ENCODE data around the gene TRABD. TPM values are rescaled to one million over a fixed set of nuclear protein-coding genes. Genes with fewer than 3 reads are reported as not detected.

Gene TRABD
- polyA plus RNA-seq, 4 donors, result 43.3 to 84.6 (median 66.9) TPM

DNA sequence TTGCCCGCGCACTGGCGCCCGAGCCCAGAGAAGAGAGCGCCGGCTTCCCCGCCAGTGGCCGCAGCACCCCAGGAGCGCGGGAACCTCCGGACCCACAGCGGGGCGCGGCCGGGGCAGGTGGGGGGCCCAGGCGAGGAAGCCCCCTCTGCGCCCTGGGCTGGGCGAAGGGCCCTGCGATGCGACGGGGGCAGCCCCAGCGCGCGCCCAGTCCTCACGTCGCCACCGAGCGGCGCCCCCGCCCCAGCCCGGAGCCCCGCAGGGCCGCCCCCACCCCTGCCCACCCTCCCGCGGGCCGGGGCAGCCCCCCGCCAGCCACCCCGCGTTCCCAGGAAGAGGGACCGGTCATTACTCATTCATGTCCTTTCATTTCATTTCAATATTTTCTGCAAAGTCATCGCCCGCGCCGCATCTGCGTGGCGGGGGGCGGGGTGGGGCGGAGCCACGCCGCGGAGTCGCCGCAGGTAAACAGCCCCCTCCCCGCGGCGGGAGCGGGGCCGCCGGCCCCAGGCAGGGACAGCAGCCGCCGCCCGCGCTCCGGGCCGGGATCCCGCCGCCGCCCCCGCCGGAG lies 15.9 kb upstream of the TRABD start:
- H3K36me3 ChIP-seq (ENCODE audit: control insufficient read depth in 3 of 3, insufficient read depth in 2 of 3, low read depth in 1 of 3, low read length in 3 of 3), result no peaks in the 10 kb centered on the region
- peaks cover 0 to 23% (median 5%) of the 10 kb centered on the region in 3 donors for H3K27me3 ChIP-seq (ENCODE audit: control insufficient read depth in 3 of 3, insufficient read depth in 3 of 3, low read length in 3 of 3)
- FAIRE-seq (no peak), DNase-seq (peak in 1 of 2 donors; percentile 45)
- 0 to 1% (median 1%) methylated on average over 13 to 70 of the region's 70 CpGs for WGBS, 3 donors
- peak overlapping the region in 2 of 3 donors; percentile 8 to 55 for H3K4me3 ChIP-seq (ENCODE audit: low read depth in 1 of 3, low read length in 3 of 3)
- no peak overlapping the region for H3K27ac ChIP-seq (ENCODE audit: low read depth in 1 of 3, low read length in 2 of 3)
- H3K9me3 ChIP-seq (ENCODE audit: control insufficient read depth in 2 of 2, insufficient read depth in 1 of 2, low read depth in 1 of 2, low read length in 1 of 2), result no peaks in the 10 kb centered on the region
- H3K4me1 ChIP-seq (ENCODE audit: control insufficient read depth in 3 of 3, insufficient read depth in 2 of 3, low read depth in 1 of 3, low read length in 2 of 3), result peaks cover 0 to 9% (median 0%) of the 10 kb centered on the region in 3 donors

DNA sequence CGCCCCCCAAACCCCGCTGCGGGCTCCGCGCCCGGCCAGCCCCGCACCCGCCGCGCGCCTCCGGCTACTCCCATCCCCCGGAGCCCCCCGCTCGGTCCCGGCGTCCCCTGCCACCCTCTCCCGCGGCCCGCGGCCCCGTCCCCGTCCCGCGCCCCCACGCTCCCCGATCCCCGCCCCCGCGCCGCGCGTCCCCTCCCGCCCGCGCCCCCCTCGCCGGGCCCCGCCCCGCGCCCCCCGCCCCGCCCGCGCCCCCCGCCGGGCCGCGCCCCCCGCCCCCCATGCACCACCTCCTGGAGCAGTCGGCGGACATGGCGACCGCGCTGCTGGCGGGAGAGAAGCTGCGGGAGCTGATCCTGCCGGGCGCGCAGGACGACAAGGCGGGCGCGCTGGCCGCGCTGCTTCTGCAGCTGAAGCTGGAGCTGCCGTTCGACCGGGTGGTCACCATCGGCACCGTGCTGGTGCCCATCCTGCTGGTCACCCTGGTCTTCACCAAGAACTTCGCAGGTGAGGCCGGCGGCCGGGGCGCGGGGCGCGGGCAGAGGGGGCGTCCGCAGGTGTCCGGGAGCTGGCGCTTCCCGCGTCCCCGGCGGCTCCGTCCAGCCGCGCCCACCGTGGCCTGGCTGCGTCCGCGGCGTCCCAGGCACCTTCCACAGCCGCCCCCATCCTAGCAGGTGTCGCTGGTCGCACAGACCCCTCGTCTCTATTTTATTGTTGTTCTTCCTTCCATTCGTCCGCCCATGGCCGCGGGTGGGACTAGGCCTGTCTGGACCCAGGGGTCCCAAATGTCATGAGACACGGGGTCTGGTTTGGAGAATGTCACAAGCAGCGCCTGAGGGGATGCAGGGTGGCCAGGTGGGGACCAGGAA lies 15.0 kb upstream of the TRABD start, which contains the start of gene PANX2:
PANX2 (plus strand) TSS at position 279 of the 866 bp plus-strand sequence; CDS start at position 279, 0 bp downstream.
- 10 to 28% (median 14%) methylated on average over 42 to 104 of the region's 105 CpGs for WGBS, 3 donors
- peaks cover 0 to 9% (median 0%) of the 10 kb centered on the region in 3 donors for H3K4me1 ChIP-seq (ENCODE audit: control insufficient read depth in 3 of 3, insufficient read depth in 2 of 3, low read depth in 1 of 3, low read length in 2 of 3)
- peak within 1 kb of the TSS in 2 of 3 donors; percentile 8 to 55 for H3K4me3 ChIP-seq (ENCODE audit: low read depth in 1 of 3, low read length in 3 of 3)
- H3K27ac ChIP-seq (ENCODE audit: low read depth in 1 of 3, low read length in 2 of 3), result no peak within 1 kb of the TSS
- FAIRE-seq (no peak), DNase-seq (peak in 1 of 2 donors; percentile 40)
- H3K36me3 ChIP-seq (ENCODE audit: control insufficient read depth in 3 of 3, insufficient read depth in 2 of 3, low read depth in 1 of 3, low read length in 3 of 3), result no peaks in the 10 kb centered on the region
- H3K27me3 ChIP-seq (ENCODE audit: control insufficient read depth in 3 of 3, insufficient read depth in 3 of 3, low read length in 3 of 3), result peaks cover 0 to 23% (median 5%) of the 10 kb centered on the region in 3 donors
- no peaks in the 10 kb centered on the region for H3K9me3 ChIP-seq (ENCODE audit: control insufficient read depth in 2 of 2, insufficient read depth in 1 of 2, low read depth in 1 of 2, low read length in 1 of 2)

DNA sequence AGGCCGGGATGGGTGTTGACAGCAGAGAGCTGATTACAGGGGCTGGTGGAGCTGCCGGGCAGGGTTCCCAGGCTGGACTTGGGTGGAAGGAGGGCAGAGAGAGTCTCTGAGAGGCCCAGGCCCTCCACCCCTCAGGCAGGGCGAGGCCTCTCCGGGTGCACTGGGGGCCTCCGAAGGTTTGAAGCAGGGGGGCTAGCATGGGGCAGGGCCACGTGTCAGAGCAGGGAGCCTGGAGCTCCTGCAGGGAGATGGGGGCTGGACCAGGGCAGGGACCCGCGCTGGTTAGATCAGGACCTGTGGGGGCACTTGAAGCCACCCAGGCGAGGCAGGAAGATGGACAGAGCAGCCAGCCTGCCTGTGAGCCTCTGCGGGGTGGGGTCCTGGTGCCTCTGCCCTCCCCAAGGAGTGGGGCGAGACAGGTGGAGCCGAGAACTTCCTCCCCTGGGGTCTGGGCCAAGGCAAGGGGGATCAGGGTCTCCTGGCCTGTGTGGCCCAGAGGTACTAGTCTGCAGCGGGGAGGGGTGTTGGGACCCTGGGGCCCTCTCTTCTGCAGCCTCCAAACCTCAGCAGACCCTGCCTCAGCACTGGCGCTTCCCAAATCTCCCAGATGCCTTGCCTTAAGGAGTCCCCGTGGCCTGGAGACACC lies 14.3 kb upstream of the TRABD start:
- peak in 1 of 2 donors; percentile 22 for DNase-seq
- Histone ChIP-seq H3K4me1 (ENCODE audit: control insufficient read depth in 3 of 3, insufficient read depth in 2 of 3, low read depth in 1 of 3, low read length in 2 of 3) (peaks cover 0 to 9% (median 0%) of the 10 kb centered on the region in 3 donors), H3K27ac (ENCODE audit: low read depth in 1 of 3, low read length in 2 of 3) (no peak overlapping the region), H3K27me3 (ENCODE audit: control insufficient read depth in 3 of 3, insufficient read depth in 3 of 3, low read length in 3 of 3) (peaks cover 0 to 23% (median 5%) of the 10 kb centered on the region in 3 donors), H3K36me3 (ENCODE audit: control insufficient read depth in 3 of 3, insufficient read depth in 2 of 3, low read depth in 1 of 3, low read length in 3 of 3) (no peaks in the 10 kb centered on the region), H3K4me3 (ENCODE audit: low read depth in 1 of 3, low read length in 3 of 3) (no peak overlapping the region), H3K9me3 (ENCODE audit: control insufficient read depth in 2 of 2, insufficient read depth in 1 of 2, low read depth in 1 of 2, low read length in 1 of 2) (no peaks in the 10 kb centered on the region)
- no peak for FAIRE-seq
- 55 to 71% (median 68%) methylated on average over 11 to 15 of the region's 15 CpGs for WGBS, 3 donors

DNA sequence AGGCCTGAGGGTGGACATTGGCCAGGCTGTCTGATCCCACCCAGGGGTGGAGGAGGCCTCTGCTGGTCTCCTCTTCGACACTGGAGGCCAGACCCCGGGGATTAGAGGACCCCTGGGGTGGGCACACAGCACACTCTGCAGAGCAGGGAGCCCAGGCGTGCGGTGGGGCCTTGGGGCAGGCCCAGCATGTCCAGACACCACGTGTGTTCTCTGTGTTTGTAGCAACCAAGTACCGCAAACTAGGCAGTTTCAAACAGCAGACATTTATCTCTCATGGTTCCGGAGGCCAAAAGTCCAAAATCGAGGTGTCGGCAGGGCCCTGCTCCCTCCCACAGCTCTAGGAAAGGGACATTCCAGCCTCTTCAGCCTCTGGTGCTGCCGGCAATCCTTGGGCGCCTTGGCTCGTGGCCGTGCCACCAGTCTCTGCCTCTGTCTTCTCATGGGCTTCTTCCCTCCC lies 13.7 kb upstream of the TRABD start:
- Histone ChIP-seq H3K4me3 (ENCODE audit: low read depth in 1 of 3, low read length in 3 of 3) (no peak overlapping the region), H3K4me1 (ENCODE audit: control insufficient read depth in 3 of 3, insufficient read depth in 2 of 3, low read depth in 1 of 3, low read length in 2 of 3) (peaks cover 0 to 9% (median 0%) of the 10 kb centered on the region in 3 donors), H3K27ac (ENCODE audit: low read depth in 1 of 3, low read length in 2 of 3) (no peak overlapping the region), H3K27me3 (ENCODE audit: control insufficient read depth in 3 of 3, insufficient read depth in 3 of 3, low read length in 3 of 3) (peaks cover 0 to 23% (median 5%) of the 10 kb centered on the region in 3 donors), H3K36me3 (ENCODE audit: control insufficient read depth in 3 of 3, insufficient read depth in 2 of 3, low read depth in 1 of 3, low read length in 3 of 3) (no peaks in the 10 kb centered on the region), H3K9me3 (ENCODE audit: control insufficient read depth in 2 of 2, insufficient read depth in 1 of 2, low read depth in 1 of 2, low read length in 1 of 2) (no peaks in the 10 kb centered on the region)
- DNase-seq (peak; percentile 52 to 57), FAIRE-seq (no peak)
- WGBS, 3 donors, result 18 to 61% (median 36%) methylated on average over 13 of the region's 13 CpGs

DNA sequence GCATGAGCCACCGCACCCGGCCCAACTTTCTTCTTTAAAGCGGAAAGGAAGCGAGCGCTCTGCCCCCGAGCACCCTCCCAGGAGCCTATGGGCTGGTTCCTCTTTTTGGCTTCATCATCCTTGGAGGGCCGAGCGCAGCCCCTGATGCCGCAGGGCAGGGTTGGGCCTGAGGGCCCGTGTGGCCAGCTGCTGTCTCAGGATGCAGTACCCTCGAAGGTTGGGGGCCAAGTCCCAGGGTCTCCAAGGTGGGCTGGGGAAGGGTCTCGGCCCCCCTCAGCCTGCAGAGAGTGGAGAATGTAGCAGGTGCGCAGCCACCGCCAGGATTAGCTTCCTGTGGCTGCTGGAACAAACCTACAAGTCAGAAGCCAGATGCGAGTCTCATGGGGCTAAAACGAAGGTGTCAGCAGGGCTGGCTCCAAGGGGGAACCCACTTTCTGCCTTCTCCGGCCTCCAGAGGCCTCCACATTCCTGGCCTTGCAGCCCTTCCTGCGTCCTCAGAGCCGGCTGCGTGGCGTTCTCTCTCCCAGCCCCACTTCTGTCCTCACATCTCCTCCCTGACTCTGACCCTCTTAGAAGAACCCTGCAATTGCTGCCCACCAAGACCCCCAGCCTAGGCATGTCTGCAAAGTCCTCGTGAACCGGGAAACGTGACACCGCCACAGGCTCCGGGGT lies 12.3 kb upstream of the TRABD start:
- H3K9me3 ChIP-seq (ENCODE audit: control insufficient read depth in 2 of 2, insufficient read depth in 1 of 2, low read depth in 1 of 2, low read length in 1 of 2), result no peaks in the 10 kb centered on the region
- WGBS, 3 donors, result 71 to 89% (median 74%) methylated on average over 26 of the region's 26 CpGs

DNA sequence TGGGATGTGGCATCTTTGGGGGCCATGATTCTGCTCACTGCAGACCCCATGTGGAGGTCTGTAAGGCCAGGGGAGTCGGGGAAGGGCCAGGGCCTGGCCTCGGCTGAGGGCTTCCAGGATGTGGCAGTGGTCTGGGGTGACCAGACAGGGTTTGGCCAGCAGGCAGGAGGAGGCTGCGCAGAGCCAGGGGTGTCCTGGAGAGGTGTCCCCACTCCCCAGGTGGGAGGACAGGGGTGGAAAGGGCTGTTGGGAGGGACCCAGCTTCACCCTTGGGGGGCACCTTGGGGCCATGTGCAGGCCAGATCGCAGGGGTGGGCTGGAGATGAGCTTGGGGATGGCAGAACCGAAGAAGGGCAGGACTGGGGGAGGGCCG lies 11.7 kb upstream of the TRABD start:
- Histone ChIP-seq H3K4me1 (ENCODE audit: control insufficient read depth in 3 of 3, insufficient read depth in 2 of 3, low read depth in 1 of 3, low read length in 2 of 3) (peaks cover 0 to 9% (median 0%) of the 10 kb centered on the region in 3 donors), H3K4me3 (ENCODE audit: low read depth in 1 of 3, low read length in 3 of 3) (no peak overlapping the region), H3K36me3 (ENCODE audit: control insufficient read depth in 3 of 3, insufficient read depth in 2 of 3, low read depth in 1 of 3, low read length in 3 of 3) (no peaks in the 10 kb centered on the region), H3K9me3 (ENCODE audit: control insufficient read depth in 2 of 2, insufficient read depth in 1 of 2, low read depth in 1 of 2, low read length in 1 of 2) (no peaks in the 10 kb centered on the region), H3K27ac (ENCODE audit: low read depth in 1 of 3, low read length in 2 of 3) (no peak overlapping the region), H3K27me3 (ENCODE audit: control insufficient read depth in 3 of 3, insufficient read depth in 3 of 3, low read length in 3 of 3) (peaks cover 0 to 12% (median 5%) of the 10 kb centered on the region in 3 donors)
- FAIRE-seq (no peak), DNase-seq (no peak)
- 85 to 95% (median 93%) methylated on average over 6 of the region's 6 CpGs for WGBS, 3 donors

More for the DNA sequence above, 12.3 kb upstream of the TRABD start:
- H3K27ac ChIP-seq (ENCODE audit: low read depth in 1 of 3, low read length in 2 of 3), result no peak overlapping the region
- no peak overlapping the region for H3K4me3 ChIP-seq (ENCODE audit: low read depth in 1 of 3, low read length in 3 of 3)
- H3K27me3 ChIP-seq (ENCODE audit: control insufficient read depth in 3 of 3, insufficient read depth in 3 of 3, low read length in 3 of 3), result peaks cover 0 to 15% (median 5%) of the 10 kb centered on the region in 3 donors
- H3K4me1 ChIP-seq (ENCODE audit: control insufficient read depth in 3 of 3, insufficient read depth in 2 of 3, low read depth in 1 of 3, low read length in 2 of 3), result peaks cover 0 to 9% (median 0%) of the 10 kb centered on the region in 3 donors
- no peaks in the 10 kb centered on the region for H3K36me3 ChIP-seq (ENCODE audit: control insufficient read depth in 3 of 3, insufficient read depth in 2 of 3, low read depth in 1 of 3, low read length in 3 of 3)
- FAIRE-seq (no peak), DNase-seq (no peak)

DNA sequence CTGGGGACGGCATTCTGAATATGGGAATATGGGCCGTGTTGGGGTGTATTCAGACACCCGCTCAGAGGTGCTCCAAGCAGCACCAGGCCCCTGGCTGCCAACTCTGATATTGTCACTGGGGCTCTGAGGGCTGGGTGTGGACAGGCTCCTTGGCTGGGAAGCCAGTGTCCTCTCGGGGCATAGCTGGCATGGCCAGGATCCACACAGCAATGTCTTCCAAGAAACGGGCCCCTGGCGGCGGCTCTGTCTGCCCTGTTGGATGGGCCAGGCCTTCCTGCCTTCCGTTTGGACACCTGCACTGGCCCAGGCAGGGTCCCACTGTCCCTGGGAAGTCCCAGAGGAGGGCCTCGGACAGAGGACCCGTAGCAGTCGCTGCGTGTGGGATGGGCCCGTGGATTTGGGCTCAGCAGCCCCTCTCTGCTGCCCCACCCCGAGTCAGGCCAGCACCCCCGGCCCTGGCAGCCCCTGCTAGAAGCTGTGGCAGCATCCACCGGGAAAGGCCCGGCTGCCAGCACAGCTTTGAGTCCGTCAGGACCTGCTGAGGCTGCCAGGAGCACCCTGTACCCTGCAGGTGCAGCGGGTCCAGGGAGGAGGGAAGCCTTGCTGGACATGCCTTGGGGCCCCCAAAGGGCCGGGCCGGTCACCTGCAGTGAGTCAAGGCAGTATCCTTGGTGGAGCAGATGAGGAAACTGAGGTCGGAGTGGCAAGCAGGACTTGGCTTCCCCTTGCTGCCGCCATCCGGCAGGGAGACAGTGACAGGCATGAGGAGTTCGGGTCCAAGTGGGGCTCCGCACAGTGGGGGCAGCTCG lies 11.1 kb upstream of the TRABD start:
- Histone ChIP-seq H3K27me3 (ENCODE audit: control insufficient read depth in 3 of 3, insufficient read depth in 3 of 3, low read length in 3 of 3) (peaks cover 0 to 7% (median 5%) of the 10 kb centered on the region in 3 donors), H3K4me1 (ENCODE audit: control insufficient read depth in 3 of 3, insufficient read depth in 2 of 3, low read depth in 1 of 3, low read length in 2 of 3) (peaks cover 0 to 9% (median 0%) of the 10 kb centered on the region in 3 donors), H3K9me3 (ENCODE audit: control insufficient read depth in 2 of 2, insufficient read depth in 1 of 2, low read depth in 1 of 2, low read length in 1 of 2) (no peaks in the 10 kb centered on the region), H3K27ac (ENCODE audit: low read depth in 1 of 3, low read length in 2 of 3) (no peak overlapping the region), H3K4me3 (ENCODE audit: low read depth in 1 of 3, low read length in 3 of 3) (no peak overlapping the region), H3K36me3 (ENCODE audit: control insufficient read depth in 3 of 3, insufficient read depth in 2 of 3, low read depth in 1 of 3, low read length in 3 of 3) (no peaks in the 10 kb centered on the region)
- WGBS, 3 donors, result 82 to 87% (median 85%) methylated on average over 24 to 27 of the region's 27 CpGs
- no peak for DNase-seq
- no peak for FAIRE-seq

All from small intestine (tissue), 7 donors.